Heart left ventricle (tissue), 16 donors: Measurements from ENCODE around the gene ZNF737. TPM values are rescaled to one million over a fixed set of nuclear protein-coding genes. Genes with fewer than 3 reads are reported as not detected.

Source experiments
- ATAC-seq, 4 donors: fragments of 200-7000 bp; cut with Tn5 transposase; one replicate each; pipeline ENCODE4 v1.9.1; 2020 to 2022; ENCODE audit warnings: moderate library complexity in 4 of 4, mild to moderate bottlenecking in 3 of 4, moderate number of reproducible peaks in 1 of 4
- DNase-seq, 5 donors: peaks; one replicate each; pipeline ENCODE4 v3.0.0-alpha.2; 2020
- H3K27ac ChIP-seq, 12 donors: fragments of 200-600 bp; sonication (generic) in 4 of 12; one replicate each; pipeline versions ENCODE4 v1.5.0 to v1.8.0; 2016 to 2022; ENCODE audit warnings: mild to moderate bottlenecking in 2 of 12
- H3K27me3 ChIP-seq, 9 donors: fragments of 200-600 bp; sonication (generic) in 2 of 9; one replicate each; pipeline versions ENCODE4 v1.5.1 to v1.8.0; 2016 to 2022; ENCODE audit warnings: mild to moderate bottlenecking in 3 of 9
- H3K36me3 ChIP-seq, 9 donors: fragments of 200-600 bp; sonication (generic) in 2 of 9; one replicate each; pipeline versions ENCODE4 v1.5.0 to v1.8.0; 2018 to 2022; ENCODE audit warnings: mild to moderate bottlenecking in 2 of 9
- H3K4me1 ChIP-seq, 12 donors: fragments of 200-600 bp; sonication (generic) in 4 of 12; one replicate each; pipeline versions ENCODE4 v1.5.0 to v1.8.0; 2016 to 2022; ENCODE audit warnings: mild to moderate bottlenecking in 3 of 12
- H3K4me3 ChIP-seq, 12 donors: fragments of 200-600 bp; sonication (generic) in 4 of 12; one replicate each; pipeline versions ENCODE4 v1.5.0 to v1.8.0; 2017 to 2022; ENCODE audit warnings: mild to moderate bottlenecking in 9 of 12, moderate library complexity in 4 of 12
- H3K9me3 ChIP-seq, 12 donors: fragments of 200-600 bp; sonication (generic) in 4 of 12; one replicate each; pipeline versions ENCODE4 v1.5.0 to v1.8.0; 2016 to 2022; ENCODE audit warnings: mild to moderate bottlenecking in 1 of 12
- CTCF ChIP-seq, 12 donors: fragments of 200-600 bp; sonication (generic) in 4 of 12; IDR thresholded peaks; one replicate each; pipeline versions ENCODE4 v1.5.0 to v1.8.0; 2018 to 2022; ENCODE audit warnings: antibody characterized with exemption in 12 of 12, mild to moderate bottlenecking in 5 of 12
- POLR2A ChIP-seq, 2 donors: fragments of 450-650 bp; IDR thresholded peaks; one replicate each; pipeline ENCODE4 v1.6.1; 2017; ENCODE audit warnings: antibody characterized with exemption in 2 of 2, mild to moderate bottlenecking in 2 of 2, moderate library complexity in 2 of 2
- WGBS, 4 donors: extraction: QIAGEN DNeasy Blood & Tissue Kit in 2 of 4; methylation state at CpG; one replicate each; pipeline versions ENCODE4 v1.1.5 to v1.1.7; 2013 to 2018; 5-methylcytosine and 5-hydroxymethylcytosine counted together
- intact Hi-C, 10 donors: fragments of 100-400 bp; cut with DNase I; formaldehyde crosslinking; loops; one replicate each; pipeline versions ENCODE4 v1.11.1 to v1.14.2; 2022
- polyA plus RNA-seq, 2 donors: library from polyadenylated mRNA; stranded (reverse); fragments of 200-250 nt; gene quantifications; one replicate each; pipeline ENCODE4 v1.2.3, GENCODE V29; 2013
- total RNA-seq, 9 donors: library from RNA; depleted of rRNA in 2 of 9; stranded (reverse); fragments of >200 nt in 2 of 9; fragmentation: NEBNext Ultra II Directional in 3 of 9; extraction: Animal tissue kit (Norgen Biotek cat#: 25700) in 3 of 9; gene quantifications; one replicate each; pipeline versions ENCODE4 v1.1.0 to v1.2.4, GENCODE V29; 2016 to 2023
- donor health status: ischemic (EF 13 %, LVEDD 7.1; RV severe dilation, severe dysfunction).
- donor health status: healthy with polysubstance abuse.
- donor health status: DM: no; HTN: yes; CAD: no.
- donor health status: DM: no; HTN: no; CAD: no.
- donor health status: ischemic (EF 25% LVEDD 6.9; RV normal size, moderate dysfunction).
- donor health status: ischemic (EF 25% LVEDD 5.7; RV mildly dilated, moderate dysfunction).
- donor health status: healthy.
- donor health status: DM: yes; HTN: yes; CAD: no.
- donor health status: ischemic (EF 35%, LVEDD 5.7; RV mildly dilated, moderate dysfunction).
- donor health status: nonischemic (EF 11% LVEDD 7.7; RV severe dilation, severe dysfunction).
- donor health status: DM: yes; HTN: yes; CAD: no.
- donor health status: PGD.
- donor health status: ischemic (EF 29% LVEDD 5.4; RV normal size, mild dysfunction).
- donor health status: nonischemic (EF 23%, LVEDD 6.1; RV moderate dilation, normal function).

ZNF737 gene
- total and polyA plus RNA-seq, 11 donors: 2.1 to 8.8 (median 4.7) TPM

- peaks cover 0 to 27% (median 7%) of the 10 kb centered on the region in 12 donors for H3K9me3 ChIP-seq
- 69 to 75% (median 72%) methylated on average over 5 of the region's 5 CpGs for WGBS, 4 donors
These were observed 52.2 kb downstream of the ZNF737 start for GRCh38 chr19:20513189-20513904.

GRCh38 chr19:20503476-20503875, 62.1 kb downstream of the ZNF737 start:
- Histone ChIP-seq H3K4me1 (no peaks in the 10 kb centered on the region), H3K27ac (no peak overlapping the region), H3K27me3 (no peaks in the 10 kb centered on the region), H3K4me3 (no peak overlapping the region), H3K9me3 (peaks cover 0 to 42% (median 7%) of the 10 kb centered on the region in 12 donors), H3K36me3 (no peaks in the 10 kb centered on the region)
- no peak for DNase-seq
- intact Hi-C loops: no loop called here
- TF ChIP-seq CTCF (IDR thresholded peaks at IDR 0.05) (no peak), POLR2A (IDR thresholded peaks at IDR 0.05) (no peak)
- no peak for ATAC-seq
- WGBS, 4 donors: 41 to 67% (median 46%) methylated on average over 1 of the region's 1 CpG

More at GRCh38 chr19:20513189-20513904, 52.2 kb downstream of the ZNF737 start:
- ATAC-seq (no peak), DNase-seq (no peak)
- no peaks in the 10 kb centered on the region for H3K27me3 ChIP-seq
- TF ChIP-seq POLR2A (IDR thresholded peaks at IDR 0.05) (no peak), CTCF (IDR thresholded peaks at IDR 0.05) (no peak)
- no peaks in the 10 kb centered on the region for H3K36me3 ChIP-seq
- no peaks in the 10 kb centered on the region for H3K4me1 ChIP-seq
- intact Hi-C loops: no loop called here
- H3K27ac ChIP-seq: no peak overlapping the region
- no peak overlapping the region for H3K4me3 ChIP-seq

Other genes with a start within 250 kb of the ZNF737 start
- gene ZNF626, start 95.8 kb upstream of the ZNF737 start, total RNA-seq: 10 to 100 TPM in 4 of 9 donors, 1 to 10 TPM in 5; 6.9 to 14.8 (median 9.6) TPM
- gene ZNF626, start 95.8 kb upstream of the ZNF737 start, polyA plus RNA-seq: 1 to 10 TPM; 2.2 to 4.6 TPM
- gene ZNF66, start 210.5 kb upstream of the ZNF737 start, total RNA-seq: 1 to 10 TPM in 7 of 9 donors, under 1 TPM in 2; 0.35 to 3.7 (median 1.5) TPM
- gene ZNF66, start 210.5 kb upstream of the ZNF737 start, polyA plus RNA-seq: under 1 TPM; 0.65 to 0.93 TPM